HEK293 (cell line): ENCODE measurements around the gene HOXB1.

ENCODE experiments used
- CTCF ChIA-PET: fragments of 350-600 bp; formaldehyde crosslinking; extraction: SDS; loops from one replicate; lab custom pipeline; 2021; ENCODE audit warnings: antibody characterized with exemption; lab: Yijun Ruan, JAX
- POLR2A ChIA-PET: fragments of 300-600 bp; formaldehyde crosslinking; extraction: SDS; loops from one replicate; lab custom pipeline; 2020; ENCODE audit warnings: antibody characterized with exemption, inconsistent platforms; lab: Yijun Ruan, JAX
- H3K27ac ChIP-seq: fragments of 200-500 bp; sonication (Bioruptor generic); 2 replicates; pipeline ENCODE4 v1.5.1; 2014; ENCODE audit warnings: low read depth, low read length, control low read depth, inconsistent platforms; ENCODE audit errors: extremely low read depth
- H3K36me3 ChIP-seq, 2 experiments: fragments of 200-500 bp in 1 of 2; sonication (Bioruptor generic) in 1 of 2; 1 replicate in 1 of 2; 2 replicates in 1 of 2; pipeline ENCODE4 v1.5.1; 2014 to 2017; ENCODE audit warnings: inconsistent platforms in 2 of 2, low read length in 2 of 2; ENCODE audit not compliant: control insufficient read depth in 2 of 2, insufficient read depth in 1 of 2
- H3K4me1 ChIP-seq: fragments of 200-500 bp; sonication (Bioruptor generic); 2 replicates; pipeline ENCODE4 v1.5.1; 2014; ENCODE audit warnings: mild to moderate bottlenecking, low read length, inconsistent platforms; ENCODE audit not compliant: control insufficient read depth, insufficient read depth
- H3K4me3 ChIP-seq: 2 replicates; pipeline ENCODE4 v1.5.1; 2011; ENCODE audit warnings: low read depth, mild to moderate bottlenecking, control low read depth, low read length, moderate library complexity
- H3K9me3 ChIP-seq: fragments of 200-500 bp; sonication (Bioruptor generic); 2 replicates; pipeline ENCODE4 v1.5.1; 2014; ENCODE audit warnings: low read depth, low read length, inconsistent platforms; ENCODE audit not compliant: control insufficient read depth, insufficient read depth
- BCL11A ChIP-seq: fragments of 450-650 bp; formaldehyde crosslinking; IDR thresholded peaks from 2 replicates; pipeline ENCODE4 v1.5.1; 2016; ENCODE audit warnings: low read depth, missing biosample characterization, missing genetic modification characterization
- BCL11B ChIP-seq: fragments of 450-650 bp; formaldehyde crosslinking; IDR thresholded peaks from 2 replicates; pipeline ENCODE4 v1.5.1; 2016; ENCODE audit warnings: low read depth, missing biosample characterization, missing genetic modification characterization
- GLI2 ChIP-seq: fragments of 450-650 bp; formaldehyde crosslinking; IDR thresholded peaks from 2 replicates; pipeline ENCODE4; 2017; ENCODE audit warnings: missing biosample characterization, missing genetic modification characterization, low read depth, borderline replicate concordance
- KLF8 ChIP-seq: fragments of 450-650 bp; formaldehyde crosslinking; IDR thresholded peaks from 2 replicates; pipeline ENCODE4 v1.5.1; 2016; ENCODE audit warnings: missing biosample characterization, missing genetic modification characterization
- SCRT1 ChIP-seq: fragments of 450-650 bp; formaldehyde crosslinking; IDR thresholded peaks from 2 replicates; pipeline ENCODE4 v1.5.1; 2016; ENCODE audit warnings: missing biosample characterization, missing genetic modification characterization, borderline replicate concordance
- SP3 ChIP-seq: fragments of 450-650 bp; formaldehyde crosslinking; IDR thresholded peaks from 2 replicates; pipeline ENCODE4 v1.5.1; 2016; ENCODE audit warnings: missing biosample characterization, missing genetic modification characterization
- TCF7L2 ChIP-seq: IDR thresholded peaks from 2 replicates; pipeline ENCODE4 v1.6.1; 2011; ENCODE audit warnings: low read depth, mild to moderate bottlenecking, inconsistent platforms, low read length, moderate library complexity, borderline replicate concordance
- ZFHX2 ChIP-seq: fragments of 450-650 bp; formaldehyde crosslinking; conservative IDR thresholded peaks from 2 replicates; pipeline ENCODE4 v1.5.1; 2016; ENCODE audit warnings: missing biosample characterization, missing genetic modification characterization
- ZNF133 ChIP-seq: fragments of 450-650 bp; formaldehyde crosslinking; IDR thresholded peaks from 2 replicates; pipeline ENCODE4 v1.5.1; 2016; ENCODE audit warnings: missing biosample characterization, missing genetic modification characterization
- ZNF140 ChIP-seq: fragments of 450-650 bp; formaldehyde crosslinking; IDR thresholded peaks from 2 replicates; pipeline ENCODE4 v1.5.1; 2016; ENCODE audit warnings: missing biosample characterization, missing genetic modification characterization
- ZNF24 ChIP-seq: fragments of 450-650 bp; formaldehyde crosslinking; IDR thresholded peaks from 2 replicates; pipeline ENCODE4 v1.5.1; 2016; ENCODE audit warnings: missing biosample characterization, missing genetic modification characterization
- ZNF324 ChIP-seq: fragments of 450-650 bp; formaldehyde crosslinking; IDR thresholded peaks from 2 replicates; pipeline ENCODE4 v1.5.1; 2016; ENCODE audit warnings: missing biosample characterization, missing genetic modification characterization
- ZNF366 ChIP-seq: fragments of 450-650 bp; formaldehyde crosslinking; conservative IDR thresholded peaks from 2 replicates; pipeline ENCODE4 v1.5.1; 2016; ENCODE audit warnings: missing biosample characterization, missing genetic modification characterization
- ZNF391 ChIP-seq: fragments of 450-650 bp; formaldehyde crosslinking; IDR thresholded peaks from 2 replicates; pipeline ENCODE4 v1.5.1; 2016; ENCODE audit warnings: low read depth, missing biosample characterization, missing genetic modification characterization, borderline replicate concordance
- ZNF585B ChIP-seq: fragments of 450-650 bp; formaldehyde crosslinking; IDR thresholded peaks from 2 replicates; pipeline ENCODE4 v1.5.1; 2016; ENCODE audit warnings: missing biosample characterization, missing genetic modification characterization
- ZNF623 ChIP-seq: fragments of 450-650 bp; formaldehyde crosslinking; IDR thresholded peaks from 2 replicates; pipeline ENCODE4 v1.5.1; 2016; ENCODE audit warnings: missing biosample characterization, missing genetic modification characterization
- ZNF654 ChIP-seq: fragments of 450-650 bp; formaldehyde crosslinking; IDR thresholded peaks from 2 replicates; pipeline ENCODE4 v1.5.1; 2016; ENCODE audit warnings: low read depth, missing biosample characterization, missing genetic modification characterization
- ZNF785 ChIP-seq: fragments of 450-650 bp; formaldehyde crosslinking; IDR thresholded peaks from 2 replicates; pipeline ENCODE4 v1.5.1; 2016; ENCODE audit warnings: missing biosample characterization, missing genetic modification characterization
- ZNF791 ChIP-seq: fragments of 450-650 bp; formaldehyde crosslinking; IDR thresholded peaks from 2 replicates; pipeline ENCODE4 v1.5.1; 2016; ENCODE audit warnings: missing biosample characterization, missing genetic modification characterization
- ZNF843 ChIP-seq: fragments of 450-650 bp; formaldehyde crosslinking; IDR thresholded peaks from 2 replicates; pipeline ENCODE4 v1.5.1; 2016; ENCODE audit warnings: missing biosample characterization, missing genetic modification characterization
- TF ChIP-seq, protein P1 (sequence below): fragments of 450-650 bp; formaldehyde crosslinking; conservative IDR thresholded peaks from 2 replicates; pipeline ENCODE4 v1.5.1; 2016; ENCODE audit warnings: low read depth, missing biosample characterization, missing genetic modification characterization
- TF ChIP-seq, protein P2 (sequence below): fragments of 450-650 bp; formaldehyde crosslinking; IDR thresholded peaks from 2 replicates; pipeline ENCODE4 v1.5.1; 2016; ENCODE audit warnings: missing biosample characterization, missing genetic modification characterization, low read depth
- TF ChIP-seq, protein P3 (sequence below): fragments of 450-650 bp; formaldehyde crosslinking; IDR thresholded peaks from 2 replicates; pipeline ENCODE4 v1.5.1; 2016; ENCODE audit warnings: missing biosample characterization, missing genetic modification characterization
- TF ChIP-seq, protein P4 (sequence below): fragments of 450-650 bp; formaldehyde crosslinking; IDR thresholded peaks from 2 replicates; pipeline ENCODE4 v1.5.1; 2017; ENCODE audit warnings: missing biosample characterization, missing genetic modification characterization

The HOXB1 gene

DNA sequence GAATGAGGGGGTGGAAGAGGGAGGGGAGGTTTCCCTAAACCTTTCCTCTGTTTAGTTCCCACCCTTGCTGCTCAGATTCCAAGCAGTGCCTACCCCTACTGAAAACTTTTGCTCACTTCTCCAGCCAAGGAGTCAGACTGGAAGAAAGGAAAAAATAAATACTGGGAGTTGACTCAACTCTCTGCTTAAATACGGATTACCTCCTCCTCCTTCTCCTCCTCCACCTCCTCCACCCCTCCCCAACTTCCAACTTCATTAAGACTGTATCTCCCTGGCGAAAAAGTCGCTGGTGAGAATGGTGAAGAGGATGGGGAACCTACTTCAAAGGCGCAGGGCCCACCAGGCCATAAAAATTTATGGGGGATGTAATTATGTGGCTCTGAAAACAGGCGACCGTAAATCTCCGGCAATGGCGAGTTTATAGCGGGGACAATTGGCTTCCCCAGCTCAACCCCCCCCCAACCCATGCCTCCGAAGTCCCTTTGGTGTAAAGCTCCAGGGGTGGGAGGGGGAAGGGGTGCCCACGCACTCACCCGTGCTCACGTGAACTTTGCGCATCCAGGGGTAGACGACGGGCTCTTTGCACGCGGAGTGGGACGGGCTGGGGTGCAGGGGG lies 46.6 kb upstream of the HOXB1 start:
- Histone ChIP-seq H3K36me3 (peaks cover 0 to 17% of the 10 kb centered on the region in 2 experiments; a peak in 2 of 3 replicates), H3K9me3 (no peaks in the 10 kb centered on the region), H3K4me3 (peak overlapping the region; percentile 52), H3K4me1 (peaks cover 71% of the 10 kb centered on the region), H3K27ac (peak overlapping the region; percentile 93)
- ChIA-PET POLR2A (interaction anchor here (0.6 to 4.1 kb wide), 9 partner anchors 10 to 1658 kb away, joined by 3 to 26 read pairs (median 5); no protein-coding TSS in a partner anchor), CTCF (interaction anchor here (0.7 kb wide), 2 partner anchors 59 to 84 kb away, joined by 3 read pairs; no protein-coding TSS in a partner anchor)
- TF ChIP-seq ZNF843 (tag by site-specific recombination) (peak; percentile 99), ZNF391 (tag by site-specific recombination) (peak; percentile 85; the same call in 1 of the 2 replicates), ZNF133 (peak; percentile 50; the same call in 1 of the 2 replicates), ZNF366 (peak; percentile 88), BCL11B (tag by site-specific recombination) (peak; percentile 95), TCF7L2 (peak; percentile 100), SCRT1 (tag by site-specific recombination) (no peak), ZNF791 (tag by site-specific recombination) (no peak), ZNF623 (tag by site-specific recombination) (no peak), KLF8 (tag by site-specific recombination) (peak; percentile 81), SP3 (tag by site-specific recombination) (peak; percentile 43), ZNF140 (tag by site-specific recombination) (no peak), ZNF654 (tag by site-specific recombination) (peak; percentile 30; the same call in 1 of the 2 replicates), BCL11A (tag by site-specific recombination) (peak; percentile 86), GLI2 (tag by site-specific recombination) (peak; percentile 95), ZFHX2 (tag by site-specific recombination) (peak; percentile 97), ZNF785 (tag by site-specific recombination) (0 out of 2 replicates have a peak, but pooled peaks have one; percentile 45), ZNF24 (tag by site-specific recombination) (peak; percentile 94), ZNF585B (tag by site-specific recombination) (no peak), ZNF324 (peak; percentile 86; the same call in 1 of the 2 replicates)
- TF ChIP-seq, protein P1, sequence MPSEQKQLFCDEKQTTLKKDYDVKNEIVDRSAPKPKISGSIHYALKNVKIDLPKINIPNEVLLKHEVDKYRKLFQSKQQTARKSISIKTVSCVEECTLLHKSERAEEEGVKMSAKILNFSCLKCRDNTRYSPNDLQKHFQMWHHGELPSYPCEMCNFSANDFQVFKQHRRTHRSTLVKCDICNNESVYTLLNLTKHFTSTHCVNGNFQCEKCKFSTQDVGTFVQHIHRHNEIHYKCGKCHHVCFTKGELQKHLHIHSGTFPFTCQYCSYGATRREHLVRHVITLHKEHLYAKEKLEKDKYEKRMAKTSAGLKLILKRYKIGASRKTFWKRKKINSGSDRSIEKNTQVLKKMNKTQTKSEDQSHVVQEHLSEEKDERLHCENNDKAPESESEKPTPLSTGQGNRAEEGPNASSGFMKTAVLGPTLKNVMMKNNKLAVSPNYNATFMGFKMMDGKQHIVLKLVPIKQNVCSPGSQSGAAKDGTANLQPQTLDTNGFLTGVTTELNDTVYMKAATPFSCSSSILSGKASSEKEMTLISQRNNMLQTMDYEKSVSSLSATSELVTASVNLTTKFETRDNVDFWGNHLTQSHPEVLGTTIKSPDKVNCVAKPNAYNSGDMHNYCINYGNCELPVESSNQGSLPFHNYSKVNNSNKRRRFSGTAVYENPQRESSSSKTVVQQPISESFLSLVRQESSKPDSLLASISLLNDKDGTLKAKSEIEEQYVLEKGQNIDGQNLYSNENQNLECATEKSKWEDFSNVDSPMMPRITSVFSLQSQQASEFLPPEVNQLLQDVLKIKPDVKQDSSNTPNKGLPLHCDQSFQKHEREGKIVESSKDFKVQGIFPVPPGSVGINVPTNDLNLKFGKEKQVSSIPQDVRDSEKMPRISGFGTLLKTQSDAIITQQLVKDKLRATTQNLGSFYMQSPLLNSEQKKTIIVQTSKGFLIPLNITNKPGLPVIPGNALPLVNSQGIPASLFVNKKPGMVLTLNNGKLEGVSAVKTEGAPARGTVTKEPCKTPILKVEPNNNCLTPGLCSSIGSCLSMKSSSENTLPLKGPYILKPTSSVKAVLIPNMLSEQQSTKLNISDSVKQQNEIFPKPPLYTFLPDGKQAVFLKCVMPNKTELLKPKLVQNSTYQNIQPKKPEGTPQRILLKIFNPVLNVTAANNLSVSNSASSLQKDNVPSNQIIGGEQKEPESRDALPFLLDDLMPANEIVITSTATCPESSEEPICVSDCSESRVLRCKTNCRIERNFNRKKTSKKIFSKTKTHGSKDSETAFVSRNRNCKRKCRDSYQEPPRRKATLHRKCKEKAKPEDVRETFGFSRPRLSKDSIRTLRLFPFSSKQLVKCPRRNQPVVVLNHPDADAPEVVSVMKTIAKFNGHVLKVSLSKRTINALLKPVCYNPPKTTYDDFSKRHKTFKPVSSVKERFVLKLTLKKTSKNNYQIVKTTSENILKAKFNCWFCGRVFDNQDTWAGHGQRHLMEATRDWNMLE (tag by site-specific recombination) = peak; percentile 28; the same call in 1 of the 2 replicates
- TF ChIP-seq, protein P2, sequence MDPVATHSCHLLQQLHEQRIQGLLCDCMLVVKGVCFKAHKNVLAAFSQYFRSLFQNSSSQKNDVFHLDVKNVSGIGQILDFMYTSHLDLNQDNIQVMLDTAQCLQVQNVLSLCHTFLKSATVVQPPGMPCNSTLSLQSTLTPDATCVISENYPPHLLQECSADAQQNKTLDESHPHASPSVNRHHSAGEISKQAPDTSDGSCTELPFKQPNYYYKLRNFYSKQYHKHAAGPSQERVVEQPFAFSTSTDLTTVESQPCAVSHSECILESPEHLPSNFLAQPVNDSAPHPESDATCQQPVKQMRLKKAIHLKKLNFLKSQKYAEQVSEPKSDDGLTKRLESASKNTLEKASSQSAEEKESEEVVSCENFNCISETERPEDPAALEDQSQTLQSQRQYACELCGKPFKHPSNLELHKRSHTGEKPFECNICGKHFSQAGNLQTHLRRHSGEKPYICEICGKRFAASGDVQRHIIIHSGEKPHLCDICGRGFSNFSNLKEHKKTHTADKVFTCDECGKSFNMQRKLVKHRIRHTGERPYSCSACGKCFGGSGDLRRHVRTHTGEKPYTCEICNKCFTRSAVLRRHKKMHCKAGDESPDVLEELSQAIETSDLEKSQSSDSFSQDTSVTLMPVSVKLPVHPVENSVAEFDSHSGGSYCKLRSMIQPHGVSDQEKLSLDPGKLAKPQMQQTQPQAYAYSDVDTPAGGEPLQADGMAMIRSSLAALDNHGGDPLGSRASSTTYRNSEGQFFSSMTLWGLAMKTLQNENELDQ = peak; percentile 17; the same call in 1 of the 2 replicates
- TF ChIP-seq, protein P3, sequence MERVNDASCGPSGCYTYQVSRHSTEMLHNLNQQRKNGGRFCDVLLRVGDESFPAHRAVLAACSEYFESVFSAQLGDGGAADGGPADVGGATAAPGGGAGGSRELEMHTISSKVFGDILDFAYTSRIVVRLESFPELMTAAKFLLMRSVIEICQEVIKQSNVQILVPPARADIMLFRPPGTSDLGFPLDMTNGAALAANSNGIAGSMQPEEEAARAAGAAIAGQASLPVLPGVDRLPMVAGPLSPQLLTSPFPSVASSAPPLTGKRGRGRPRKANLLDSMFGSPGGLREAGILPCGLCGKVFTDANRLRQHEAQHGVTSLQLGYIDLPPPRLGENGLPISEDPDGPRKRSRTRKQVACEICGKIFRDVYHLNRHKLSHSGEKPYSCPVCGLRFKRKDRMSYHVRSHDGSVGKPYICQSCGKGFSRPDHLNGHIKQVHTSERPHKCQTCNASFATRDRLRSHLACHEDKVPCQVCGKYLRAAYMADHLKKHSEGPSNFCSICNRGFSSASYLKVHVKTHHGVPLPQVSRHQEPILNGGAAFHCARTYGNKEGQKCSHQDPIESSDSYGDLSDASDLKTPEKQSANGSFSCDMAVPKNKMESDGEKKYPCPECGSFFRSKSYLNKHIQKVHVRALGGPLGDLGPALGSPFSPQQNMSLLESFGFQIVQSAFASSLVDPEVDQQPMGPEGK (tag by site-specific recombination) = peak; percentile 92
- TF ChIP-seq, protein P4, sequence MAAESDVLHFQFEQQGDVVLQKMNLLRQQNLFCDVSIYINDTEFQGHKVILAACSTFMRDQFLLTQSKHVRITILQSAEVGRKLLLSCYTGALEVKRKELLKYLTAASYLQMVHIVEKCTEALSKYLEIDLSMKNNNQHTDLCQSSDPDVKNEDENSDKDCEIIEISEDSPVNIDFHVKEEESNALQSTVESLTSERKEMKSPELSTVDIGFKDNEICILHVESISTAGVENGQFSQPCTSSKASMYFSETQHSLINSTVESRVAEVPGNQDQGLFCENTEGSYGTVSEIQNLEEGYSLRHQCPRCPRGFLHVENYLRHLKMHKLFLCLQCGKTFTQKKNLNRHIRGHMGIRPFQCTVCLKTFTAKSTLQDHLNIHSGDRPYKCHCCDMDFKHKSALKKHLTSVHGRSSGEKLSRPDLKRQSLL (tag by site-specific recombination) = 0 out of 2 replicates have a peak, but pooled peaks have one; percentile 51
